Activated CD8-positive, alpha-beta memory T cell treated with anti-CD3 and anti-CD28 coated beads, Interleukin-2, amount 50 U/mL, for 1 hour (primary cell): ENCODE data around the gene CERS6.
"Not testable (repeated sequence)": the region's sequence is repeated elsewhere in the genome, so short reads cannot be mapped to it uniquely, and the experiment has no call there.

ENCODE experiments used
- DNase-seq: peaks from one replicate; pipeline ENCODE4 v3.0.0-alpha.2; 2020; ENCODE audit errors: extremely low read depth

Gene CERS6

GRCh38 chr2:168770796-168771195, 314.7 kb downstream of the CERS6 start:
- no peak for DNase-seq

GRCh38 chr2:168772704-168773103, 316.6 kb downstream of the CERS6 start:
- no peak for DNase-seq

- DNase-seq: no peak
These were observed 317.1 kb downstream of the CERS6 start for GRCh38 chr2:168773128-168773527.

GRCh38 chr2:168773719-168774521, 317.8 kb downstream of the CERS6 start:
- DNase-seq: no peak

GRCh38 chr2:168775837-168776236, 319.8 kb downstream of the CERS6 start:
- no peak for DNase-seq

GRCh38 chr2:168780669-168781071, 324.6 kb downstream of the CERS6 start:
- DNase-seq: no peak

GRCh38 chr2:168781191-168781817, 325.2 kb downstream of the CERS6 start:
- DNase-seq: no peak

- DNase-seq: no peak
These were observed 326.2 kb downstream of the CERS6 start for GRCh38 chr2:168782271-168782670.

GRCh38 chr2:168784993-168785392, 328.9 kb downstream of the CERS6 start:
- no peak for DNase-seq

- no peak for DNase-seq
These were observed 331.2 kb downstream of the CERS6 start for GRCh38 chr2:168787098-168787781.

GRCh38 chr2:168787782-168788376, 331.8 kb downstream of the CERS6 start:
- no peak for DNase-seq

GRCh38 chr2:168789776-168790175, 333.7 kb downstream of the CERS6 start:
- DNase-seq: no peak

GRCh38 chr2:168790226-168790902, 334.3 kb downstream of the CERS6 start:
- DNase-seq: no peak

- DNase-seq: not testable (repeated sequence)
These were observed 335.1 kb downstream of the CERS6 start for GRCh38 chr2:168791140-168791539.

- no peak for DNase-seq
These were observed 337.5 kb downstream of the CERS6 start for GRCh38 chr2:168793596-168793995.

- DNase-seq: no peak
These were observed 338.9 kb downstream of the CERS6 start for GRCh38 chr2:168794968-168795367.

GRCh38 chr2:168796090-168796577, 340.1 kb downstream of the CERS6 start:
- DNase-seq: no peak

GRCh38 chr2:168796583-168797285, 340.7 kb downstream of the CERS6 start:
- no peak for DNase-seq

GRCh38 chr2:168797286-168797655, 341.2 kb downstream of the CERS6 start:
- DNase-seq: no peak

- DNase-seq: no peak
These were observed 342.2 kb downstream of the CERS6 start for GRCh38 chr2:168798076-168798887.
